ENCODE results near the gene ERCC8.

DNA sequence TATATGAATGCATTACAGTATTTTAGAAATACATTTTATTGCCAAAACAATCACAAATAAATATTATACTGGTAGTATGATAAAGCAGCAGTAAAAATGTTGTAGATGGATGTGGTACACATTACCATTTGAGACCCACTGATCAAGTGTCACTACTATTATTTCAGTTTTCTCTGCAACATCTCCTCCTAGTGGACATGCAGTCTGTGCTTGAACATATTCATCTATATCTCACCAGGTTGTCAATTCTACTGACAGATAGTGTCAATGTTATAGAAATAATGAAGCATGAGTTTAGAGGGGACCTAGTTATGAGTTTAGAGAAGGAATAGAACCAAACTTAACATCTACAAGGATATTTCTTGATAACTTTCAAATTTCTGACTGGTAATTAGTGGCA is 61.6 kb downstream of the ERCC8 start:
- TF ChIP-seq, protein P1, sequence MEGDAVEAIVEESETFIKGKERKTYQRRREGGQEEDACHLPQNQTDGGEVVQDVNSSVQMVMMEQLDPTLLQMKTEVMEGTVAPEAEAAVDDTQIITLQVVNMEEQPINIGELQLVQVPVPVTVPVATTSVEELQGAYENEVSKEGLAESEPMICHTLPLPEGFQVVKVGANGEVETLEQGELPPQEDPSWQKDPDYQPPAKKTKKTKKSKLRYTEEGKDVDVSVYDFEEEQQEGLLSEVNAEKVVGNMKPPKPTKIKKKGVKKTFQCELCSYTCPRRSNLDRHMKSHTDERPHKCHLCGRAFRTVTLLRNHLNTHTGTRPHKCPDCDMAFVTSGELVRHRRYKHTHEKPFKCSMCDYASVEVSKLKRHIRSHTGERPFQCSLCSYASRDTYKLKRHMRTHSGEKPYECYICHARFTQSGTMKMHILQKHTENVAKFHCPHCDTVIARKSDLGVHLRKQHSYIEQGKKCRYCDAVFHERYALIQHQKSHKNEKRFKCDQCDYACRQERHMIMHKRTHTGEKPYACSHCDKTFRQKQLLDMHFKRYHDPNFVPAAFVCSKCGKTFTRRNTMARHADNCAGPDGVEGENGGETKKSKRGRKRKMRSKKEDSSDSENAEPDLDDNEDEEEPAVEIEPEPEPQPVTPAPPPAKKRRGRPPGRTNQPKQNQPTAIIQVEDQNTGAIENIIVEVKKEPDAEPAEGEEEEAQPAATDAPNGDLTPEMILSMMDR (IDR thresholded peaks at IDR 0.05) = peak in 3 of 6 experiments; percentile 48 to 62 (median 50)
- TF ChIP-seq POLR2A (IDR thresholded peaks at IDR 0.05) = no peak

Data from thyroid gland (tissue), 4 donors.